Mammary epithelial cell (primary cell): Measurements from ENCODE around the gene KRTAP5-3.

ENCODE experiments used
- CTCF ChIP-seq, 2 donors: IDR thresholded peaks in 1 of 2; conservative IDR thresholded peaks in 1 of 2; 2 replicates each; pipeline ENCODE4 v1.5.1; 2011 to 2012; ENCODE audit warnings: inconsistent platforms in 2 of 2, low read length in 2 of 2, mild to moderate bottlenecking in 2 of 2, control low read depth in 1 of 2, low read depth in 1 of 2; ENCODE audit not compliant: insufficient read depth in 1 of 2; ENCODE audit errors: extremely low read depth in 1 of 2
- EZH2 ChIP-seq: IDR thresholded peaks from 2 replicates; pipeline ENCODE4 v1.6.1; 2012; ENCODE audit warnings: low read length, inconsistent platforms, borderline replicate concordance

GRCh38 chr11:1589996-1590395 lies 18.3 kb downstream of the KRTAP5-3 start:
- no peak for TF ChIP-seq CTCF (conservative IDR thresholded peaks at IDR 0.05 in 1 of 2, IDR thresholded peaks at IDR 0.05 in 1 of 2; ENCODE audit: extremely low read depth in 1 of 2, insufficient read depth in 1 of 2, low read depth in 1 of 2, low read length in 2 of 2)
- TF ChIP-seq EZH2 = no peak
